ENCODE data around the gene CAMTA2. TPM values are rescaled to one million over a fixed set of nuclear protein-coding genes. Genes with fewer than 3 reads are reported as not detected.

Gene CAMTA2
- total RNA-seq, 3 donors from 2014 or later = 11.0 to 17.7 (median 13.5) TPM

- no peak overlapping the region for H3K27ac ChIP-seq
- H3K4me3 ChIP-seq = no peak overlapping the region
- no peaks in the 10 kb centered on the region for H3K4me1 ChIP-seq
- H3K27me3 ChIP-seq = no peaks in the 10 kb centered on the region
- DNase-seq (ENCODE audit: low spot score in 2 of 2) = no peak
- intact Hi-C loops (cut with DNase I; ENCODE audit: low total_unique reads) = no loop called here
- TF ChIP-seq POLR2AphosphoS5 (IDR thresholded peaks at IDR 0.05) (no peak), POLR2A (IDR thresholded peaks at IDR 0.05) (no peak), CTCF (IDR thresholded peaks at IDR 0.05) (no peak)
- H3K36me3 ChIP-seq = peaks cover 4% of the 10 kb centered on the region
- no peaks in the 10 kb centered on the region for H3K9me3 ChIP-seq
These were observed 26.9 kb upstream of the CAMTA2 start for GRCh38 chr17:5014357-5014756.

- DNase-seq (ENCODE audit: low spot score in 2 of 2) = no peak
- no peaks in the 10 kb centered on the region for H3K9me3 ChIP-seq
- no peak overlapping the region for H3K27ac ChIP-seq
- H3K27me3 ChIP-seq = no peaks in the 10 kb centered on the region
- no peaks in the 10 kb centered on the region for H3K4me1 ChIP-seq
- intact Hi-C loops (cut with DNase I; ENCODE audit: low total_unique reads) = no loop called here
- H3K4me3 ChIP-seq = no peak overlapping the region
- H3K36me3 ChIP-seq = peaks cover 12% of the 10 kb centered on the region
- TF ChIP-seq POLR2A (IDR thresholded peaks at IDR 0.05) = no peak
- TF ChIP-seq POLR2AphosphoS5 (IDR thresholded peaks at IDR 0.05) = no peak
- no peak for TF ChIP-seq CTCF (IDR thresholded peaks at IDR 0.05)
These were observed 24.5 kb upstream of the CAMTA2 start for GRCh38 chr17:5011928-5012327.

- Histone ChIP-seq H3K27me3 (no peaks in the 10 kb centered on the region), H3K4me3 (no peak overlapping the region), H3K9me3 (no peaks in the 10 kb centered on the region), H3K27ac (no peak overlapping the region), H3K36me3 (peaks cover 21% of the 10 kb centered on the region), H3K4me1 (peaks cover 9 to 12% of the 10 kb centered on the region in 2 donors)
- no peak for TF ChIP-seq POLR2AphosphoS5 (IDR thresholded peaks at IDR 0.05)
- TF ChIP-seq POLR2A (IDR thresholded peaks at IDR 0.05) = no peak
- no peak for TF ChIP-seq CTCF (IDR thresholded peaks at IDR 0.05)
- intact Hi-C loops (cut with DNase I; ENCODE audit: low total_unique reads) = no loop called here
- no peak for DNase-seq (ENCODE audit: low spot score in 2 of 2)
These were observed 15.9 kb upstream of the CAMTA2 start for GRCh38 chr17:5003214-5003867.

- H3K9me3 ChIP-seq = no peaks in the 10 kb centered on the region
- DNase-seq (ENCODE audit: low spot score in 2 of 2) = no peak
- H3K4me3 ChIP-seq = no peak overlapping the region
- no peak overlapping the region for H3K27ac ChIP-seq
- H3K4me1 ChIP-seq = peaks cover 9 to 12% of the 10 kb centered on the region in 2 donors
- H3K36me3 ChIP-seq = peaks cover 12% of the 10 kb centered on the region
- intact Hi-C loops (cut with DNase I; ENCODE audit: low total_unique reads) = no loop called here
- TF ChIP-seq POLR2AphosphoS5 (IDR thresholded peaks at IDR 0.05) (no peak), CTCF (IDR thresholded peaks at IDR 0.05) (no peak), POLR2A (IDR thresholded peaks at IDR 0.05) (no peak)
- H3K27me3 ChIP-seq = no peaks in the 10 kb centered on the region
These were observed 14.8 kb upstream of the CAMTA2 start for GRCh38 chr17:5002121-5002788.

- peaks cover 9 to 12% of the 10 kb centered on the region in 2 donors for H3K4me1 ChIP-seq
- no peaks in the 10 kb centered on the region for H3K9me3 ChIP-seq
- intact Hi-C loops (cut with DNase I; ENCODE audit: low total_unique reads) = no loop called here
- peak overlapping the region in 1 of 2 donors; percentile 44 for H3K27ac ChIP-seq
- no peaks in the 10 kb centered on the region for H3K27me3 ChIP-seq
- DNase-seq (ENCODE audit: low spot score in 2 of 2) = peak in 1 of 2 donors; percentile 22
- peaks cover 12% of the 10 kb centered on the region for H3K36me3 ChIP-seq
- TF ChIP-seq POLR2AphosphoS5 (IDR thresholded peaks at IDR 0.05) (no peak), POLR2A (IDR thresholded peaks at IDR 0.05) (no peak), CTCF (IDR thresholded peaks at IDR 0.05) (no peak)
- peak overlapping the region; percentile 7 to 93 (median 78) for H3K4me3 ChIP-seq
These were observed 12.8 kb upstream of the CAMTA2 start for GRCh38 chr17:5000237-5000639.

Measured in breast epithelium (tissue), 4 donors.